ENCODE measurements around the gene FRMD4B.

Gene FRMD4B

DNA sequence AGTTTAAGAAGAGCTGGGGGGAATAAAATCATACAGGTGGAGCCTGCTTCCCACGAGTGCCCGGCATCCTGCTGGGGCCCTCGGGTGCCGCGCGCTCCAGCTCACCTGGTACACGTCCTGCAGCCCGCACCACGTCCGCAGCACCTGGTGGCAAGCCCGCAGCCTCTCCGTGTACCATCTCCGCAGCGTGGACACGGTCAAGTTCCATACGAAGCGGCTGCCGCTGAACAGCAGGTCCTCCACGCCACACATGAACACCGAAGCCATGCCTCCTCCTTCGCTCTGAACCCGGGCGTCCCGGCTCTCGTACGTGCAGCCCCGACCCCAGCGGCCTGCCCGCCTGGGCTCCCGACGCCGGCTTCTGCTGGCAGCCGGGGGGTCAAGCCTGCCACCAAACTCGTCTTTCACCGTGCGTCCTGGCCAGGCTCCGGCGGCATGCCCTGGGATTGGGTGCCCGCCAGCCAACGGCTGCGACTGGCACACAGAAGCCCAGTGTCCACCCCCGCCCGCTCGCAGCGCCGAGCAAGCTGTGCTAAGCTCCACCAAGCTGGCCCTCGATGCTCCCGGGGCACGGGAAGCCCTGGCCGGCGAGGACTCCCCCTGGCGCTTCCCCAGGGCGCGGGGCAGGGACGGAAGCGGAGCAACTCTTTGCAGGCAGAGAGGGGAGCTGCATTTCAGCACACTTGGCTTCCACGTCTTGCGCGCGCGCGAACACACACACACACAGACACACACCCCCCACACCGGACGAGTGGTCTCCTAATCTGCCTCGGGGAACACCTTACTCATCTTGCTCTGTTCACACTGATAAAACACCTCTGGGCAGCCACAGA, at the start of gene FRMD4B:
TSS of gene FRMD4B (minus strand) at position 366 of the 833 bp plus-strand sequence. CDS start at position 267, 99 bp downstream.
- peak; percentile 70 for DNase-seq

DNA sequence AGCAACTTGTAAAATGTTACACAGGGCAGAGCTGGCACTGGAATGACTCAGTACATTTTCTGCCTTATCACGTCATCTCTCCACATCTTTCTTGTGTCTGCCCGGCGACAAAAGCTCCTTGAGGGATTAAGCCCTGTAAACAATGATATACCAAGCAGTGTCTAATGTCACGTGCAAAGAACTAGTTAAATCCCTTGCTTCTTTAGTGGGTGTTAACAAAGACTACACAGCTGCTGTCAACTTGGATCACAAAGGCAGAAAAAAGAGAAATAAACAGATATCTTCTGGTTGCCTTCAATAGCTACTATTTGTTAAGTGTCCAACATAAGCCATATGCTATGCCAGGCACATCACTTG, 48.1 kb upstream of the FRMD4B start:
- DNase-seq: peak; percentile 88

DNA sequence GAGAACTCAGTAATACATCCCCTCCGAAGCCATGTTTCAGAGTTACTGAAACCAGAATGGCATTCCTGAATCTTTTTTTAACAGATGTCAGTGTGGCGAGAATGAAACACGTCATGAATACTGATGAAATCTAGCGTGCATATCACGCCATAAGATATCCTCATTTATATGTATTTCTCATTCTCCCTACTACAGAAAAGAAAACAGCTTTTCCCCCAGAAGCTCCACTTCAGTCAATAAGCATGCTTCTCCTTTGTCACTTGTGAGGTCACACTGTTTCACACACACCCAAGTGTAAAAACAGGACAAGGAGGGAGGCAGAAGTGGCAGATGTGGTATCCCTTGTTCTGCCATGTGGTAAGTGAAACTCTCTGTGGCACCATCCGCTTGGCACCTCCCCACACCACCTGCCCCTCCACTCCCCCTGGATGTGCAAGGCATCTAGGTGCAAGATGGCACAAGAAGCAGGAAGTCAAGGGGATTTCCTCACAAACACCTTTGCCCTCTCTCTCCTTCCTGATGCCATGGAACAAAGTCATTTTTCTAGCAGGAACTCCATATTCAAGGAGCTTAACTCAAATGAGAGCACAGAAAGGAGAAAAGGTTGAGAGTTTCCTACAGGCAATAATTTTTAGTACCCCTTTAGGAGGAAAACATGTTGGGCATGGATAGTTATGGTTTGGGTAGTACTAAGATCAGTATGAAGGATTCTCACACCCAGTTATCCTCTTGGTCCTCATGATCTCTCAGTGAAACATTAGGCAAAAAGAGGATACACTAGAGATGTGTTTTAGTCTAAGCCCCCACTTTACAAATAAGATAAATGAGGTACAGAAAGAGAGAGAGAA, 47.5 kb upstream of the FRMD4B start:
- peak; percentile 11 for DNase-seq

- DNase-seq: no peak
Measured at GRCh38 chr3:69428657-69429255, 42.9 kb upstream of the FRMD4B start.

DNA sequence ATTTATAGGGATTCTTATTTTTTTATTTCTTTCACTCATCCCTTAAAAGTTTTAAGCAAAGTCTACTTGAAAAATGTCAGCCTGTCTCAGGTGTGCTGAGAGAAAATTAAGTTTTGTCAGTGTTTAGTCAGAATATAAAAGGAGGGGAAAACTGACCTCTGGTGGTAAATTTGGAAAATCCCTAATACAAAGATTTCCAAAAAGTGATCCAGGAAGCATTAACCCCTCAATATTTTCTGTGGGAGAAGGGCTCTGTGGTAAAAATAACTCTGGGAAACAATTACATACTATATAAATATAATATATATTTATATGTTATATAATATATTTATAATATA, 41.0 kb upstream of the FRMD4B start:
- DNase-seq: peak; percentile 23

DNA sequence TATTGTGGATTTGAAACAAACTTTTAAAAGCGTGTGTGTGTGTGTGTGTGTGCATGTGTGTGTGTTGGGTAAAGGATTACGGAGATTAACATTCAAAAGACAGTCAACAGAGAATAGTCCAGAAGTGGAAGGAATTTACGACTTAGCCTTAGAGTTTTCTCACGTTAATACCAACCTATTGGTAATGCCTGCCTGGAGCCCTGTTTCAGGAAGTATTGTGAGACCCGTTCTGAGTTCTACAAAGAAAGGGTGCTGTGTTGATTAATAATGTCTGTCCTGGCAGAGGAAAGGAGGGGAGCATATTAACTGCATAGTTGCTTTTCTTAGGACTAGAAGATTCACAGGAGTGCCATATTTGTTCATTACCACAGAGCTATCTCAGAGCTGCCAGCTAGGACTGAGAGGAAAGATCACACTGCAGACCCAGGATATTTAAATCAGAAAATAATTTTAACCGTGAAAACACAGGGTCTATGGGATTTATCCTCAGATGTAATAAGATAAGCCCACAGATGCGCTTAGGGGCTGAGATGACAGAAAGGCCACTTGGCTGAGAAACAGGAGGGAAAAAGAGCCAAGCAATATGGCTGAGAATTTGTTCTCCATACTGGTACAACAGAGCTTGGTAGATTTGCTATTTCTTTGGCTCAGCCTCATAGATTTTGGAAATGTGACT, 40.5 kb upstream of the FRMD4B start:
- DNase-seq: peak; percentile 73

DNA sequence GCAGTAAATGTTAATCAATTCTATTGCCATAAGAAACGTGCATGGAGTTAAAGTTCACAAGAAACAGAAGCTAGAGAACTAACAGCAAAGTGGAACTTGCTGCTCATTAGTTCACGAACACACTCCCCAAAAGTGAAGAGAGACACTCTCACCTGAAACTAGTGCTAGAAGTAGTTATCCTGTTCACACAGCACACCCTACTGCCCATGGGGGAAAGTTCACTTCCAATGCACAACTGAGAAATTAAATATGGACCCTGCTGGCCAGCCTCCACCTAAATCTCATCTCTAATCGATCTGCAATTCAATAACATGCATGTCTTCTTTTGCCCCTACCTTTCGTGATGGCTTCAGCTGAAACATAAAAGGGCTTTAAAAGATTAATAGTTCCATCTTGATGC, 39.4 kb upstream of the FRMD4B start:
- DNase-seq: peak; percentile 71

DNA sequence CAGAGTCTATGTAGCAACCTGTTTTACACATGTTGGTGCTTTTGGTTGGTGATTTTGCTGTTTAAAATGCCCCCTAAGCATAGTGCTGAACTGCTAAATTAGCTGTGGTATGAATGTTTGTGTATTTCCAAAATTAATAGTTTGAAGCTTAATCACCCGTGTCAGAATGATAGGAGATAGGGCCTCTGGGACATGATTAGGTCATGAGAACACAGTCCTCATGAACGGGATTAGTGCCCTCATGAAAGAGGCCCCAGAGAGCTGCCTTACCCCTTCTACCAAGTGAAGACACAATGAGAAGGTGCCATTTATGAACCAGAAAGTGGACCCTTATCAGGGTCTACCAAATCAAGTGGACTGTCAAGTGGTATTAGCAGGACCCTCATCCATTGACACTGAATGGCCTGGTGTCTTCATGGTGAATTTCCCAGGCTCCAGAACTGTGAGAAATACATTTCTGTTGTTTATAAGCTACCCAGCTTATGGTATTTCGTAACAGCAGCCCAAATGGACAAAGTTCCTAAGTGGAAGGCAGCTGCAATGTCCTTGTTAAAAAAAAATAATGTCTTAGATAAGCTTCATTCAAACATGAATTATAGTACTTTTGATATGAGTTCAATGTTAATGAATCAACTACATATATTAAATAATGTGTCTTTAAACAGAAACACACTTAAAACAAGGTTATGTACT, 37.7 kb upstream of the FRMD4B start:
- no peak for DNase-seq

GRCh38 chr3:69422751-69423150, 36.9 kb upstream of the FRMD4B start:
- no peak for DNase-seq

DNA sequence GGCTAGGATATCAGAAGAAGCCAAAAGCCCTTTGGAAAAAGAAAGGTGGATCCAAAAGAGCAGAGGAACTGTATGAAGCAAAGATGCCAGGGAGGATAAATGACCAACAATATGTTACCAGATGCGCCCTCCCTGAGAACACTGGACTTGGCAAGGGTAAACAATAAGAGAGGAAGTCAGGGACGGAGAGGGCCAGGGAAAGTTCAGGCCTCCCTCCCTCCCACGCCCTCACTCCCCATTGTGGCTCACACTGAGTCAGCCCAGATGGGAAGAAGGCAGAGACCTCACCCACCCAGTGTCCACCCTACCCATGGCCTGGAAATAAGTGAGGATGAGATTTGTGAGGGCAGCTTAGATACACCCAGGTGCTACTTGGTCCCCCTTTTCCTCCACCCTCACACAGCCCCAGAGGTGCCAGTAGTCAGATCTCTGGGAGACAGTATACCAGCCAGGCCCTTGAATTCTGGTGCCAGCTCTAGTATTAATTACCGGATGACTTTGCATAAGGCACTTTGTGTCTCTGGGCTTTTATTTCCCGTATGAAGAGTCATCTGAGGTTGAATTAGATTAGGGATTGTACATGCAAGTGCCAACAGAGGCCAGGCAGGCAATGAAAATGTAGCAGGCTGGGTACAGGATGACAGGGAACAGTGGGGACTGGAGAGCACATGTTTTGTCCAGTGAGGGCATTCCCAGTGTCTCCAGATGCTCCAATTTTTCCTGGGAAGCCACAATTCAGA, 35.1 kb upstream of the FRMD4B start:
- DNase-seq: no peak

GRCh38 chr3:69419276-69419675, 33.4 kb upstream of the FRMD4B start:
- DNase-seq: no peak

DNA sequence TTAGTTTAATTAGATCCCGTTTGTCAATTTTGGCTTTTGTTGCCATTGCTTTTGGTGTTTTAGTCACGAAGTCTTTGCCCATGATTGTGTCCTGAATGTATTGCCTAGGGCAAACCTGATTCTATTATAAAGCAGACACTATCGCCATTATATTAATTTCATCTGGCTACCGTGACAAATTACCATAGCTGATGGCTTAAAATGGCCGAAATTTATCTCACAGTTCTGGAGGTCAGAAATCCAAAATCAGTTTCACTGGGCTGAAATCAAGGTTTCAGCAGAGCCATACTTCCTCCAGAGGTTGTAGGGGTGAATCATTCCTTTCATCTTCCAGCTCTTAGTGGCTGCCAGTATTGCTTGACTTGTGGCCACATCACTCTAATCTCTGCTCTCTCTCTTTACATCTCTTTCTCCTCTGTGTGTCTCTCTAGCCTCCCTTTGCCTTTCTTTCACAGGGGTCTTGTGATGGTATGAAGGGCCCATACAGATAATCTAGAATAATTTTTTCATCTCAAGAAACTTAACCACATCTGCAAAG, 31.7 kb upstream of the FRMD4B start:
- DNase-seq: no peak

GRCh38 chr3:69413551-69414207, 27.8 kb upstream of the FRMD4B start:
- DNase-seq: no peak

DNA sequence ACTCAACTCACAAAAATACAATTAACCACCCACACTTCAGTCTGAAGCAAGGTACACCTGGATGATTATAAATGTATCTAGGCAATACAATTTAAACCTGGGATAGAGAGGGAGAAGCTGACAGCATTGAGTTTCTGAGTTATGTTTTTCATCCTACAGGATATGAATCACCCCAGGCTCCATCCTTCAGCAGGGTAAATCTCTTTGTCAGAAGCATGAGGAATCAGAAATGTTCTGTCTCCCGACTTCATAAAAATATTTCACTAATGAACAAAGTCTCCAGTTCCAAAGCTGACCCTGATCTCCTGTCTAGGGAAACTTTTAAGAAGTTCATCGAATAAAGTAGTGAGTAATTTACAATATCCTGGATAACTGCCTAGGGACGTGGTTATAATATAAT, 25.5 kb upstream of the FRMD4B start:
- no peak for DNase-seq

DNA sequence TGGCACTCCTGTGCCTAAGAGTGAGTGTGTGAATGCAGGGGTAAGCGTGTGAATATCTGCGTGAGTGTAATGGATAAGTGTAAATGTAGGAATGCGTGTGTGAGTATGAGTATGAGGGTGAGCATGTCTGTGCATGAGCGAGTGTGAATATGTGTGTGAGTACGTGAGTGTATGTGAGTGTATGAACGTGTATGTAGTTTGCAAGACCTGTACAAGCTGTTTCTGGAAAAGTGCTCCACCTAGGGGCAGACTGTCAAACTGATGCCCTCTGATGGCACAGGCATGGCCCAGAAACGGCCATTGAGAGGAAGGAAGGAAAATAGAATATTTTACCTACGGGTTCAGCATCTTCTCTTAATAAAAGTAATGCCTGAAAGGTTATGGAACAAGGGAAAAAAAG, 24.4 kb upstream of the FRMD4B start:
- DNase-seq: peak; percentile 74

DNA sequence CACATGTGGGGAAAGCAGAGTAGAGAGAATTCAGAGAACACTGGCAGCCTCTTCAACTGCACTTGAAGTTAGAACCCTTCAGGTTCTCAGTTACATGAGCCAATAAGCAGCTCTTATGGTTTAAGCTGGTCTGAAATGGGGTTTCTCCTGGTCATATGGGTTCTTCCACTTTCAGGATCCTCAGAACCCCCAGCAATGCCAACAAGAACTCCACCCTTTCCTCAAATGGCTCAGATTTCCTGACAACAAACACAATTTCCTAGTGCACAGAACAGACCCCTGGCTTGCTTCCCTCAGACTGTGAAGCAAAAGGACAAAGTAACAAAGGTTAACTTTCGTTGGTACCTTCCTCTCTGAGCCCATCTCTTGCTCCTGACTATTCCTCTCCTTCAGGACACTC, 23.9 kb upstream of the FRMD4B start:
- DNase-seq: no peak

GRCh38 chr3:69409011-69409410, 23.1 kb upstream of the FRMD4B start:
- DNase-seq: no peak

DNA sequence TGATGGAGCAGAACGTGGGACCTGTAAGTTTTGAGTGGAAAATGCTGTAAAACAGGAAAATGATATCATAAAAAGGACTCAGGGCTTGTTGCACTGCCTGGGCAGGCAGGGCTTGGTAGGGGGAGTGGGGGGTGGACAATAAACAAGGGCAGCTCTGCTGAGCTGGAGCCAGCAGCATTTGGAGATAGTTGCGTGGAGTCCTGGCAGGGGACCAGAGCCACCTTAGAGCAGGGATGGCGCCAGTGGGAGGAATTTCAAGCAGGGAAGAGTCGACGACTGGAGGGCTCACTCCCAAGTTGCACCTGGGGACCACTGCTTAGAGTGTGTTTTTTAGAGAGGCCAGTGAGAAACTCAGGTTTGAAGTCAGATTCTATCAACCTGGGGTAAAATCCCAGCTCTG, 22.7 kb upstream of the FRMD4B start:
- DNase-seq: no peak

GRCh38 chr3:69407908-69408307, 22.0 kb upstream of the FRMD4B start:
- DNase-seq: no peak

DNA sequence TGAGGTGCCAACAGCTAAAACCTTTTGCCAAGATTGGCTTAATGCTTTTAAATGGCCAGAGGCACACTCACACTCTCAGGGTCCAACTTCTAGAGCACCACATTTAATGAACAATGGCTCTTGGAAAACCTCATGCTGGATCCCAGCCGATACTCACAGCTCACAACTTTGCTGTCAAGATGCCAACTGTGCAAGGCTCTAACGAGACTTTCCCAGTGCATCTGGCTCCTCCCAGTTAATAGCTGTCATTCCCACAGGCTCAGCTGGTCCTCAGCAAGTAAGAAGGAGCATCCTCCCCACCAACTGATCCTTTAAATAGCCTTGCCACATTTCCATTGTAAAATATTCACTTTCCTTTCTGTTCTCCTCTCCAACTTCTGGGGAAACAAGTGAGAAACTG, 20.3 kb upstream of the FRMD4B start:
- peak; percentile 19 for DNase-seq

- DNase-seq: no peak
Measured at GRCh38 chr3:69405067-69405466, 19.2 kb upstream of the FRMD4B start.
